Neural progenitor cell (in vitro differentiated cells): ENCODE data around the gene GRID1. TPM values are rescaled to one million over a fixed set of nuclear protein-coding genes. Genes with fewer than 3 reads are reported as not detected.

Experiments used
- DNase-seq: peaks from one replicate; pipeline ENCODE4 v3.0.0-alpha.2; 2016; ENCODE audit warnings: low spot score
- H2AFZ ChIP-seq: fragments of 200-600 bp; sonication (generic); replicated peaks from 2 replicates; pipeline ENCODE4 v1.6.1; 2016; ENCODE audit warnings: antibody characterized with exemption
- H3F3A ChIP-seq: fragments of 200-600 bp; sonication (generic); 2 replicates; pipeline ENCODE4 v1.6.1; 2016; ENCODE audit warnings: antibody characterized with exemption, low read depth
- H3K27ac ChIP-seq: fragments of 200-600 bp; sonication (generic); 2 replicates; pipeline ENCODE4 v1.5.1; 2016; ENCODE audit warnings: mild to moderate bottlenecking
- H3K27me3 ChIP-seq: fragments of 200-600 bp; sonication (generic); 2 replicates; pipeline ENCODE4 v1.6.1; 2016; ENCODE audit warnings: mild to moderate bottlenecking, moderate library complexity
- H3K36me3 ChIP-seq: fragments of 200-600 bp; sonication (generic); 2 replicates; pipeline ENCODE4 v1.5.1; 2016
- H3K4me1 ChIP-seq: fragments of 200-600 bp; sonication (generic); 2 replicates; pipeline ENCODE4 v1.6.1; 2016; ENCODE audit warnings: mixed run types
- H3K4me2 ChIP-seq: fragments of 200-600 bp; sonication (generic); 2 replicates; pipeline ENCODE4 v1.6.1; 2016
- H3K4me3 ChIP-seq: fragments of 200-600 bp; sonication (generic); 2 replicates; pipeline ENCODE4 v1.5.1; 2016
- H3K79me2 ChIP-seq: fragments of 200-600 bp; sonication (generic); 2 replicates; pipeline ENCODE4 v1.6.1; 2016; ENCODE audit warnings: low read depth
- H3K9ac ChIP-seq: fragments of 200-600 bp; sonication (generic); 2 replicates; pipeline ENCODE4 v1.6.1; 2016
- H3K9me3 ChIP-seq: fragments of 200-600 bp; sonication (generic); 2 replicates; pipeline ENCODE4 v1.5.1; 2016; ENCODE audit warnings: low read depth
- H4K20me1 ChIP-seq: fragments of 200-600 bp; sonication (generic); 2 replicates; pipeline ENCODE4 v1.6.1; 2016; ENCODE audit warnings: low read depth
- H3K27ac Mint-ChIP-seq: 3 replicates; pipeline ENCODE4 v1.8.0; 2021; ENCODE audit warnings: mixed read lengths
- H3K27me3 Mint-ChIP-seq: 2 replicates; pipeline ENCODE4 v1.8.0; 2022; ENCODE audit warnings: low read depth, mild to moderate bottlenecking, inconsistent platforms, moderate library complexity, mixed read lengths; ENCODE audit not compliant: insufficient read depth
- H3K36me3 Mint-ChIP-seq: 3 replicates; pipeline ENCODE4 v1.8.0; 2021; ENCODE audit warnings: mixed read lengths
- H3K4me1 Mint-ChIP-seq: 3 replicates; pipeline ENCODE4 v1.8.0; 2021; ENCODE audit warnings: mixed read lengths
- H3K4me3 Mint-ChIP-seq: 3 replicates; pipeline ENCODE4 v1.8.0; 2021; ENCODE audit warnings: mild to moderate bottlenecking, moderate library complexity, mixed read lengths
- H3K9me3 Mint-ChIP-seq: 3 replicates; pipeline ENCODE4 v1.8.0; 2020; ENCODE audit warnings: mixed read lengths
- EZH2 ChIP-seq: fragments of 200-600 bp; sonication (generic); IDR thresholded peaks from 2 replicates; pipeline ENCODE4 v1.6.1; 2017; ENCODE audit warnings: antibody characterized with exemption, mild to moderate bottlenecking, moderate library complexity
- EZH2phosphoT487 ChIP-seq: fragments of 200-600 bp; sonication (generic); IDR thresholded peaks from 2 replicates; pipeline ENCODE4 v1.6.1; 2017; ENCODE audit warnings: antibody characterized with exemption
- total RNA-seq: library from RNA; depleted of rRNA; stranded (reverse); fragments of >200 nt; gene quantifications from 2 replicates; pipeline ENCODE4 v1.2.3, GENCODE V29; 2015; ENCODE audit warnings: low replicate concordance
- TF ChIP-seq, protein P1 (sequence below): fragments of 200-600 bp; sonication (generic); IDR thresholded peaks from 2 replicates; pipeline ENCODE4 v1.5.1; 2017; ENCODE audit warnings: antibody characterized with exemption, mild to moderate bottlenecking

GRID1 gene
- total RNA-seq, 1 donor from 2014 or later, result not detected

DNA sequence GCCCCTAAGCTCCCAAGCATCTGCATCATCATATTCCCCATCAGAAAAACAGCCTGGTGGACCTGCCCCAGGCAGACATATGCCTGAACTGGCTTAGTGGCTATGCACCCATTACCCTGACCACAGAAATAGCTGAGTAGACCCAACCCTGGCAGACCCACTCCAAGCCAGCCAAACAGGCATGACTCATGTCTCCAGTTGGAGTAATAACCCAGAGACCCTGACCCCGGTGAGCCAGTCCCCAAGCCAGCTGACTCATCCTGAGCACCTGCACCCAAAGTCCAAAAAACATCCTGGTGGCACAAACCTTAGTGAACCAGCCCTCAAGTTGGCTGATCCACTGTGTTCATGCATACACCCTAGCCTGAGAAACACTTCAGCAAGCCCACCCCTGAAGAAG lies 555.9 kb downstream of the GRID1 start:
- Mint-ChIP-seq H3K9me3 (peaks cover 30% of the 10 kb centered on the region), H3K36me3 (no peaks in the 10 kb centered on the region), H3K4me3 (no peak overlapping the region), H3K27ac (no peak overlapping the region), H3K27me3 (no peaks in the 10 kb centered on the region), H3K4me1 (no peaks in the 10 kb centered on the region)
- no peak for DNase-seq
- H3K27me3 ChIP-seq, result no peaks in the 10 kb centered on the region
- no peaks in the 10 kb centered on the region for H3F3A ChIP-seq
- H3K4me2 ChIP-seq, result no peak overlapping the region
- no peak overlapping the region for H3K4me3 ChIP-seq
- H2AFZ ChIP-seq, result no peak overlapping the region
- H3K36me3 ChIP-seq, result no peaks in the 10 kb centered on the region
- no peaks in the 10 kb centered on the region for H3K4me1 ChIP-seq
- H3K27ac ChIP-seq, result no peak overlapping the region
- H3K79me2 ChIP-seq, result no peaks in the 10 kb centered on the region
- H3K9ac ChIP-seq, result no peak overlapping the region
- TF ChIP-seq EZH2phosphoT487, result no peak
- TF ChIP-seq, protein P1, sequence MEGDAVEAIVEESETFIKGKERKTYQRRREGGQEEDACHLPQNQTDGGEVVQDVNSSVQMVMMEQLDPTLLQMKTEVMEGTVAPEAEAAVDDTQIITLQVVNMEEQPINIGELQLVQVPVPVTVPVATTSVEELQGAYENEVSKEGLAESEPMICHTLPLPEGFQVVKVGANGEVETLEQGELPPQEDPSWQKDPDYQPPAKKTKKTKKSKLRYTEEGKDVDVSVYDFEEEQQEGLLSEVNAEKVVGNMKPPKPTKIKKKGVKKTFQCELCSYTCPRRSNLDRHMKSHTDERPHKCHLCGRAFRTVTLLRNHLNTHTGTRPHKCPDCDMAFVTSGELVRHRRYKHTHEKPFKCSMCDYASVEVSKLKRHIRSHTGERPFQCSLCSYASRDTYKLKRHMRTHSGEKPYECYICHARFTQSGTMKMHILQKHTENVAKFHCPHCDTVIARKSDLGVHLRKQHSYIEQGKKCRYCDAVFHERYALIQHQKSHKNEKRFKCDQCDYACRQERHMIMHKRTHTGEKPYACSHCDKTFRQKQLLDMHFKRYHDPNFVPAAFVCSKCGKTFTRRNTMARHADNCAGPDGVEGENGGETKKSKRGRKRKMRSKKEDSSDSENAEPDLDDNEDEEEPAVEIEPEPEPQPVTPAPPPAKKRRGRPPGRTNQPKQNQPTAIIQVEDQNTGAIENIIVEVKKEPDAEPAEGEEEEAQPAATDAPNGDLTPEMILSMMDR, result no peak
- TF ChIP-seq EZH2, result no peak
- H4K20me1 ChIP-seq, result no peaks in the 10 kb centered on the region
- H3K9me3 ChIP-seq, result peaks cover 15% of the 10 kb centered on the region

DNA sequence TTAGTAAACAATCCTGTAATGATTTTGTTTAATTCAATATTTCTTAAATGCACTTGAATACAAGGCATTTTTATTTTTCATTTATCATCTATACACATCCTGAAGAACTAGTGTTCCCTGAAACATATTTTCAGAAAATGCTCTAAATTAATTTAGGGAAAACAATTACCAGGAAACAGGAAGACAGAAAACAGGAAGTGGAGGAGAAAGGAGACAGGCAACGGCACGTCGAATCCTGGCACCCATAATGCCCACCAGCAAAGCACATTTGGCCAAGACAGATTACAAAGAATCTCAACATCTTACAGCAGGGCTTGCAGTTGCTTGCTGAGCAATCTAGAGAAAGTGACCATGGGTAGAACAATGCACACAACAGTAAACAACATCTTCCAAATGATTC lies 571.1 kb downstream of the GRID1 start:
- Histone ChIP-seq H3K79me2 (no peaks in the 10 kb centered on the region), H3F3A (no peaks in the 10 kb centered on the region), H3K9me3 (no peaks in the 10 kb centered on the region), H3K4me2 (no peak overlapping the region), H3K36me3 (no peaks in the 10 kb centered on the region), H2AFZ (no peak overlapping the region), H3K27me3 (no peaks in the 10 kb centered on the region), H3K4me1 (peaks cover 8% of the 10 kb centered on the region), H3K27ac (no peak overlapping the region), H3K4me3 (no peak overlapping the region), H3K9ac (no peak overlapping the region), H4K20me1 (no peaks in the 10 kb centered on the region)
- no peak overlapping the region for H3K27ac Mint-ChIP-seq
- peaks cover 18% of the 10 kb centered on the region for H3K4me1 Mint-ChIP-seq
- no peaks in the 10 kb centered on the region for H3K36me3 Mint-ChIP-seq
- H3K27me3 Mint-ChIP-seq, result no peaks in the 10 kb centered on the region
- TF ChIP-seq, protein P1, result no peak
- no peak for DNase-seq
- H3K4me3 Mint-ChIP-seq, result no peak overlapping the region
- no peaks in the 10 kb centered on the region for H3K9me3 Mint-ChIP-seq

DNA sequence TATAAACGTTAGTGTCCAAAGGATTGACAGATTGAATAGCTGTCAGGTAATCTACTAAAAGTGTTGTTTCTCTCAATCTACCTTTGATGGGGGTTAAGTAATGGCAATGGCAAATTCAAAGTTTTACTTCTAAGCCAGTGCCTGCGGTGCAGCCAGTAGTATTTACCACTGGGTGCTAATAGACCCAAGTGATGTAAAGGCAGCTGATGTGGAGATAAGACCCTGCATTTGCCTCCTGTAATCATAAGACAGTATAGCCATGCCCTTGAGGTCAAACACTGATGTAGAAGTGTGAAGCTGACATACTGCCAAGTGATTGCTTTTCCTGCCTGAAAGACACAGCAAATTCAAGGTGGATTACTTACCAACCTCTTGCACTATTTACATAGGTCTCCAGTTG lies 572.0 kb downstream of the GRID1 start:
- Histone ChIP-seq H2AFZ (no peak overlapping the region), H3K4me1 (peaks cover 8% of the 10 kb centered on the region), H3F3A (no peaks in the 10 kb centered on the region), H3K9ac (no peak overlapping the region), H3K9me3 (no peaks in the 10 kb centered on the region), H3K79me2 (no peaks in the 10 kb centered on the region), H3K4me2 (no peak overlapping the region), H3K36me3 (no peaks in the 10 kb centered on the region), H3K27me3 (no peaks in the 10 kb centered on the region), H4K20me1 (no peaks in the 10 kb centered on the region), H3K4me3 (no peak overlapping the region), H3K27ac (no peak overlapping the region)
- Mint-ChIP-seq H3K27me3 (no peaks in the 10 kb centered on the region), H3K4me1 (peaks cover 22% of the 10 kb centered on the region), H3K27ac (no peak overlapping the region), H3K4me3 (no peak overlapping the region), H3K9me3 (no peaks in the 10 kb centered on the region), H3K36me3 (no peaks in the 10 kb centered on the region)
- TF ChIP-seq, protein P1, result no peak
- no peak for TF ChIP-seq EZH2
- TF ChIP-seq EZH2phosphoT487, result no peak
- DNase-seq, result no peak

DNA sequence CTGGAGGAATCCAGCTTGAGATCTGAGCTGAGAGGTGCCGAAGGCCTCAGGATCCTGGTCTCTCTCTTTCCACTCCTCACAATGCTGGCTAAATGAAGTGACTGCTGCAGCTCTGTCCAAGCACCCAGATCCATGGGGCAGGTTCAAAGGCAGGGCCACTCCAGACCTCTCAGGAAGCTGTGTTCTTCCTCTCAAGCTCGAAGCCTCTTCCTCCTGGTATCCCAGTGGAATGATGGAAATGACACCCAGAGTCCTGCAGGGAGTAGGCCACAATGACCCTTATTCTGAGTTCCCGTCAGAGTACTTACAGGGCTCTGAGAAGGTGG lies 574.1 kb downstream of the GRID1 start:
- H3K4me2 ChIP-seq, result no peak overlapping the region
- no peaks in the 10 kb centered on the region for H3K9me3 ChIP-seq
- no peaks in the 10 kb centered on the region for H4K20me1 ChIP-seq
- peaks cover 34% of the 10 kb centered on the region for H3K4me1 Mint-ChIP-seq
- no peaks in the 10 kb centered on the region for H3K36me3 ChIP-seq
- no peak for TF ChIP-seq EZH2
- TF ChIP-seq, protein P1, result no peak
- no peak for TF ChIP-seq EZH2phosphoT487
- peaks cover 8% of the 10 kb centered on the region for H3K4me1 ChIP-seq
- no peak overlapping the region for H2AFZ ChIP-seq
- H3K9ac ChIP-seq, result no peak overlapping the region
- H3K27ac Mint-ChIP-seq, result no peak overlapping the region
- H3F3A ChIP-seq, result no peaks in the 10 kb centered on the region
- H3K27me3 Mint-ChIP-seq, result peaks cover 2% of the 10 kb centered on the region
- no peak overlapping the region for H3K4me3 ChIP-seq
- no peak overlapping the region for H3K27ac ChIP-seq
- H3K4me3 Mint-ChIP-seq, result no peak overlapping the region
- no peaks in the 10 kb centered on the region for H3K79me2 ChIP-seq
- no peaks in the 10 kb centered on the region for H3K9me3 Mint-ChIP-seq
- no peaks in the 10 kb centered on the region for H3K27me3 ChIP-seq
- DNase-seq, result no peak
- H3K36me3 Mint-ChIP-seq, result no peaks in the 10 kb centered on the region
